Endothelial cell of hepatic sinusoid (primary cell): Measurements from ENCODE around the gene CDK14.

ENCODE experiments used
- in situ Hi-C: cut with HindIII; loops from 2 replicates; pipeline ENCODE4 v1.10.0; 2017; ENCODE audit warnings: low sequenced_read_pairs

CDK14 gene

GRCh38 chr7:91041141-91041540, 445.0 kb downstream of the CDK14 start:
- in situ Hi-C loops = no loop called here

- in situ Hi-C loops = no loop called here
These were observed 445.9 kb downstream of the CDK14 start for GRCh38 chr7:91041901-91042484.

DNA sequence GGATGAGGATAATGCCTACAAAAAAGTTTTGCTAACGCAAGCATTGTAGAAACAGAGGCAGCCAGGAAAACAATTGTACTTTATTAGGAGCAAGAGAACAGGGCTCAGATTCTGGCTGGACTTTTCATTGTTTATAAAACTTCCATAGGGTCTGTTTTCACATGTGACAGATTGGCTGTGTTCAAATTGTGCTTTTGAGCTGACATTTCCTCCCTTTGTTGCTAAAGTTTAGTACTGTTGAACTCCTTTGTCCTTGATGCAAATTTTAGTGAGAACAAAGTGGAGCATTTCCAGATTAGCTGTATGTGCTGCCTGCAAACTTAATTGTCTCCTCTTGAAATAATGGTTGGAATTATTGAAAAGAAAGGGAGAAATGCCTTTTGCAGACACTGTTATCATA, 447.1 kb downstream of the CDK14 start:
- in situ Hi-C loops = no loop called here

GRCh38 chr7:91043924-91044645, 448.0 kb downstream of the CDK14 start:
- in situ Hi-C loops = no loop called here

DNA sequence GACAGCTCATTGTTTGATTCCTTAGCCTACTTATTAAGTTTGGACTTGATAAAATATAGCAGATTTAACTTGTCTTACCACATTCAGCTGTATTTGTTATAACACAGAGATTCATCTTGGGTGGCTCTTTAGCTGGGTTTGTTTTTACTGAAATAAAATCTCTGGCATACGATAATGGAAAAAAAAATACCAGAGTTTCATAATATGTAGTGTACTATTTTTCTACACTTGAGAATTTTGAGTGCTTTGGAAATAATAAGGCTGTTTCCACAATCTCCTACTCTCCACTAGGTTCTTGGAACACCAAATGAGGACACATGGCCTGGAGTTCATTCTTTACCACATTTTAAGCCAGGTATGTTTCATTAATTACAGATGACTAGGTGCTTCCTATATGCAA, 449.5 kb downstream of the CDK14 start:
- in situ Hi-C loops = no loop called here

DNA sequence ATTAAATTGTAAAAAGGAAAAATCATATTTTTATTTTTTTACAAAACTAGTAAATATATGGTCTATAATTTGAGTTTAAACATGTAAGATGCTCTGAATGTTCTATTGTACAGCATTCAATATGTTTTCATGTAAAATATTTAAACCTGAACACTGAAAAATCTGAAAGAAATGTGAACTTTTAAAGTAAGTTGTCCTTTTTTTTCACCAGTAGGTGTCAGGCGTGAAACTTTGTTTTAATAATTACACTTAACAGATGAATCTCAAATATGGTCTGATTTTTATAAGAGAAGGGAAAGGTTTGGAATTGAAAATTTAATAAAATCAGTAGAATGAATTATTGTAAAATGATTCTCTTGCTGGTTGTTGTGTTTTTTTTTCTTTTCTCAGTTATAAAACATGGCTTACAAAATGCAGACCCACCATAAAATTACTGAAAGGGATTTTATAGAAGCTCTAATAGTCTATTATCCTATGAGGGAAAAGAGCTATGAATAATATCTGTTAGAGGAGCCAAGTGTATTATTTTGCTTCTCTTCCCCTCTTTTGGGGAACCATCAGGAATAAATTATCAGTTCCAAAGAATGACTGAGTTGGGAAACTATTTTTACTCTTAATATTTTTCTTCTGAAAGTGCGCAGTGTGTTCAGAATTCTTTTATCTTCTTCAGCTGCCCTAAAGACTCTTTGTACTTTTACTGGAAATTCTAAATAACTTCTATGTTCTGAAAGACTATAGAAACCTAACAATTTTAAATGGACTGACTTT, 450.4 kb downstream of the CDK14 start:
- in situ Hi-C loops = no loop called here

- in situ Hi-C loops = no loop called here
These were observed 451.5 kb downstream of the CDK14 start for GRCh38 chr7:91047636-91048035.

GRCh38 chr7:91050677-91051076, 454.6 kb downstream of the CDK14 start:
- in situ Hi-C loops = no loop called here

DNA sequence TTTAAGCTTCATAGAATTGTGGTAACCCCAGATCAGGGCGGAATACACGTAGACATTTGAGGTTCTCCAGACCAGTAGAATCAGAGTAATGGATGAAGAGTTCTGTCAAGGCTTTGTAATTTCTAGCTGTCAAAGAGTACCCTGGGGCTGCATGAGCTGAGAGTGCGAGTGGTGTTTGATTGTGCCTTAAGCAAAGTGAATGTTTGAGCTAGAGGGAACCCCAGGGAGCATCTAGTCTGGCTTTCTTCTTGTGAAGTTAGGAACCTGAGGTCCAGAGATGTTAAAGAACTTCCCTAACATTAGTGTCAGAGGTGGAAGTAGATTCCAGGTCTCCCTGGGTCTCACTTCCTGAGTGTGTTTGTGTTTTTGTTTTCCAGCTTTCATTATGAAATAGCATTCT, 455.8 kb downstream of the CDK14 start:
- in situ Hi-C loops = no loop called here

- in situ Hi-C loops = no loop called here
These were observed 458.3 kb downstream of the CDK14 start for GRCh38 chr7:91054374-91054773.

GRCh38 chr7:91055219-91055618, 459.1 kb downstream of the CDK14 start:
- in situ Hi-C loops = no loop called here

- in situ Hi-C loops = no loop called here
These were observed 466.6 kb downstream of the CDK14 start for GRCh38 chr7:91062713-91063112.

DNA sequence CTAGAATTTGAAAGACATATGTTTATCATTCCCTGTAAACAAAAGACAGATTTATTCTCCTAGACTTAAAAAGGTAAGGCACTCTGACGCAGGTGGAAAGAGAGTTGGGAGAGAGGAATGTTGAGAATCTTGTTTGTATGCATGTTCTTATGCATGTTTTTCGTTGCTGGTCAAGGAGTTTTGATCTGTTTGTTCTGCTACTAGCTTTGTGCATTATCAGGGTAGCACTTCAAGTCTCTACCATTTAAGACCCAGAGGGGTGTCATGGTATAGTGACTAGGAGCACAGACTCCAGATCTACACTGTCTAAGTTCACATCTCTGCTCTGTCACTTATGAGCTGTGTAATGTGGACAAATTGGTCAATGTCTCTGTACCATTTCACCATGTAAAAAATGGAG, 467.9 kb downstream of the CDK14 start:
- in situ Hi-C loops = no loop called here

GRCh38 chr7:91064938-91065337, 468.8 kb downstream of the CDK14 start:
- in situ Hi-C loops = no loop called here

GRCh38 chr7:91066627-91067026, 470.5 kb downstream of the CDK14 start:
- in situ Hi-C loops = no loop called here

- in situ Hi-C loops = no loop called here
These were observed 471.1 kb downstream of the CDK14 start for GRCh38 chr7:91067242-91067641.

GRCh38 chr7:91068136-91068795, 472.1 kb downstream of the CDK14 start:
- in situ Hi-C loops = no loop called here

DNA sequence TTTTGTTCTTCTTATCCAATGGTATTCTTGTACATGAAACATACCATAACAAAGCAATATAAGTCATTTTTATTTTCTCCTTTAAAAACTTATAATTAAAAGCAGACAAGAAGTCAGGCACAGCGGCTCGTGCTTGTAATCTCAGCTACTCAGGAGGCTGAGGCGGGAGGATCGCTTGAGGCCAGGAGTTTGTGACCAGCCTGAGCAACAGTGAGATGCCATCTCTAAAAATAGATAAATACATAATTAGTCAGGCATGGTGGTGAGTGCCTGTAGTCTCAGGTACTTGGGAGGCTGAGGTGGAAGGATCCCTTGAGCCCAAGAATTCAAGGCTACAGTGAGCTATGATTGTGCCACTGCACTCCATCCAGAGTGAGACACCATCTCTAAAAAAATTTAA, 473.0 kb downstream of the CDK14 start:
- in situ Hi-C loops = no loop called here

DNA sequence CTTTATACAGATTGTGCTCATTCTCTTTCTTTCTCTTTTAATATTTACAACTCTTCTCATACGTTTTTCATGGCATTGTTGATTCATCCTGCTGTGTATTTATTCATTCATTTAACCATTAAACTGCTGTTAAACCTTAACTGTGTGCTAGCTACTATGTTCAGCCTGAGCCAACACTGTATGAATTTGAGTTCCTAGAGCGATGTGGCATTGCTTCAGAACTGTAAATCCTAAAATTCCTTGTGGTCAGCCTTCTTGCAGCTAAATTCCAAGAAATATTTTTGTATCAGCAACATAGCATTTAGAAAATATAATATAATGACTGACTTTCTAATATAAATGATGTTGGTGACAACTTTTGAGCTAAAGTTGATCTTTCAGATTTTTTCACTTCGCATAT, 483.4 kb downstream of the CDK14 start:
- in situ Hi-C loops = no loop called here

GRCh38 chr7:91080351-91080750, 484.2 kb downstream of the CDK14 start:
- in situ Hi-C loops = no loop called here

GRCh38 chr7:91082038-91082437, 485.9 kb downstream of the CDK14 start:
- in situ Hi-C loops = no loop called here
